Neural cell (in vitro differentiated cells): ENCODE data around the gene ZNF235.

Source experiments
- EP300 ChIP-seq: fragments of 450-650 bp; conservative IDR thresholded peaks from 2 replicates; pipeline ENCODE4 v1.6.1; 2014; ENCODE audit warnings: antibody characterized with exemption, mild to moderate bottlenecking, moderate library complexity; ENCODE audit not compliant: poor library complexity, severe bottlenecking
- EZH2 ChIP-seq: fragments of 200-600, 300-800 bp; shearing (Covaris generic), sonication (generic); IDR thresholded peaks from 2 replicates; pipeline ENCODE4 v1.6.1; 2014; ENCODE audit warnings: antibody characterized with exemption, low read length, borderline replicate concordance, mild to moderate bottlenecking; ENCODE audit not compliant: insufficient read depth, poor library complexity, severe bottlenecking
- TAF1 ChIP-seq: IDR thresholded peaks from 2 replicates; pipeline ENCODE4 v1.6.1; 2012; ENCODE audit warnings: low read depth
- TF ChIP-seq, protein P1 (sequence below): fragments of 450-650 bp; IDR thresholded peaks from 2 replicates; pipeline ENCODE4 v1.5.1; 2014; ENCODE audit warnings: antibody characterized with exemption, mild to moderate bottlenecking, moderate library complexity; ENCODE audit not compliant: poor library complexity, severe bottlenecking

- TF ChIP-seq, protein P1, sequence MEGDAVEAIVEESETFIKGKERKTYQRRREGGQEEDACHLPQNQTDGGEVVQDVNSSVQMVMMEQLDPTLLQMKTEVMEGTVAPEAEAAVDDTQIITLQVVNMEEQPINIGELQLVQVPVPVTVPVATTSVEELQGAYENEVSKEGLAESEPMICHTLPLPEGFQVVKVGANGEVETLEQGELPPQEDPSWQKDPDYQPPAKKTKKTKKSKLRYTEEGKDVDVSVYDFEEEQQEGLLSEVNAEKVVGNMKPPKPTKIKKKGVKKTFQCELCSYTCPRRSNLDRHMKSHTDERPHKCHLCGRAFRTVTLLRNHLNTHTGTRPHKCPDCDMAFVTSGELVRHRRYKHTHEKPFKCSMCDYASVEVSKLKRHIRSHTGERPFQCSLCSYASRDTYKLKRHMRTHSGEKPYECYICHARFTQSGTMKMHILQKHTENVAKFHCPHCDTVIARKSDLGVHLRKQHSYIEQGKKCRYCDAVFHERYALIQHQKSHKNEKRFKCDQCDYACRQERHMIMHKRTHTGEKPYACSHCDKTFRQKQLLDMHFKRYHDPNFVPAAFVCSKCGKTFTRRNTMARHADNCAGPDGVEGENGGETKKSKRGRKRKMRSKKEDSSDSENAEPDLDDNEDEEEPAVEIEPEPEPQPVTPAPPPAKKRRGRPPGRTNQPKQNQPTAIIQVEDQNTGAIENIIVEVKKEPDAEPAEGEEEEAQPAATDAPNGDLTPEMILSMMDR = no peak
- TF ChIP-seq EZH2 = no peak
- no peak for TF ChIP-seq TAF1
- no peak for TF ChIP-seq EP300
These were observed 68.4 kb downstream of the ZNF235 start for GRCh38 chr19:44236384-44236783.
